ENCODE results near the gene HECTD4. TPM values are rescaled to one million over a fixed set of nuclear protein-coding genes. Genes with fewer than 3 reads are reported as not detected.
A peak's percentile ranks its signal among the peaks of the same experiment; 100 is the strongest.

The HECTD4 gene
- total RNA-seq, 1 donor from 2014 or later = 62.1 TPM

GRCh38 chr12:112121780-112122565 lies 260.3 kb downstream of the HECTD4 start:
- H3K36me3 Mint-ChIP-seq = no peaks in the 10 kb centered on the region
- no peaks in the 10 kb centered on the region for H3K9me3 Mint-ChIP-seq
- peak overlapping the region; percentile 10 for H3K27ac Mint-ChIP-seq
- H3K4me1 Mint-ChIP-seq (ENCODE audit: unreplicated experiment) = peaks cover 29% of the 10 kb centered on the region
- DNase-seq (ENCODE audit: extremely low spot score, unreplicated experiment) = no peak
- TF ChIP-seq CTCF (conservative IDR thresholded peaks at IDR 0.05) = no peak
- H3K27me3 Mint-ChIP-seq = no peaks in the 10 kb centered on the region
- peak overlapping the region; percentile 0 for H3K4me3 Mint-ChIP-seq

GRCh38 chr12:112117685-112118084 lies 264.5 kb downstream of the HECTD4 start:
- TF ChIP-seq CTCF (conservative IDR thresholded peaks at IDR 0.05) = no peak
- H3K27ac Mint-ChIP-seq = no peak overlapping the region
- no peaks in the 10 kb centered on the region for H3K27me3 Mint-ChIP-seq

GRCh38 chr12:112116232-112117060 lies 265.8 kb downstream of the HECTD4 start:
- peak overlapping the region; percentile 66 for H3K27ac Mint-ChIP-seq
- H3K36me3 Mint-ChIP-seq = no peaks in the 10 kb centered on the region
- no peak for TF ChIP-seq CTCF (conservative IDR thresholded peaks at IDR 0.05)
- H3K9me3 Mint-ChIP-seq = no peaks in the 10 kb centered on the region
- H3K27me3 Mint-ChIP-seq = no peaks in the 10 kb centered on the region
- DNase-seq (ENCODE audit: extremely low spot score, unreplicated experiment) = no peak
- peaks cover 18% of the 10 kb centered on the region for H3K4me1 Mint-ChIP-seq (ENCODE audit: unreplicated experiment)
- peak overlapping the region; percentile 58 for H3K4me3 Mint-ChIP-seq

More at GRCh38 chr12:112117685-112118084, 264.5 kb downstream of the HECTD4 start:
- Mint-ChIP-seq H3K9me3 (no peaks in the 10 kb centered on the region), H3K36me3 (no peaks in the 10 kb centered on the region), H3K4me1 (ENCODE audit: unreplicated experiment) (peaks cover 20% of the 10 kb centered on the region), H3K4me3 (no peak overlapping the region)
- no peak for DNase-seq (ENCODE audit: extremely low spot score, unreplicated experiment)

- DNase-seq (ENCODE audit: extremely low spot score, unreplicated experiment) = no peak
- no peaks in the 10 kb centered on the region for H3K36me3 Mint-ChIP-seq
- H3K9me3 Mint-ChIP-seq = no peaks in the 10 kb centered on the region
- no peak overlapping the region for H3K4me3 Mint-ChIP-seq
- H3K4me1 Mint-ChIP-seq (ENCODE audit: unreplicated experiment) = peaks cover 17% of the 10 kb centered on the region
- no peaks in the 10 kb centered on the region for H3K27me3 Mint-ChIP-seq
- H3K27ac Mint-ChIP-seq = no peak overlapping the region
- TF ChIP-seq CTCF (conservative IDR thresholded peaks at IDR 0.05) = no peak
Measured at GRCh38 chr12:112115259-112116045, 266.8 kb downstream of the HECTD4 start.

GRCh38 chr12:112112409-112113133 lies 269.7 kb downstream of the HECTD4 start:
- no peaks in the 10 kb centered on the region for H3K9me3 Mint-ChIP-seq
- H3K4me1 Mint-ChIP-seq (ENCODE audit: unreplicated experiment) = peaks cover 20% of the 10 kb centered on the region
- H3K27me3 Mint-ChIP-seq = no peaks in the 10 kb centered on the region
- H3K36me3 Mint-ChIP-seq = no peaks in the 10 kb centered on the region
- no peak overlapping the region for H3K4me3 Mint-ChIP-seq
- TF ChIP-seq CTCF (conservative IDR thresholded peaks at IDR 0.05) = no peak
- peak overlapping the region; percentile 37 for H3K27ac Mint-ChIP-seq
- no peak for DNase-seq (ENCODE audit: extremely low spot score, unreplicated experiment)
